Hematopoietic multipotent progenitor cell treated with erythropoietin and hydrocortisone succinate and interleukin-3 and kit ligand, for 6 days (in vitro differentiated cells): ENCODE data around the gene DENND4C.

Experiments
- DNase-seq: peaks from one replicate; pipeline ENCODE4 v3.0.0-alpha.2; 2015

The DENND4C gene

GRCh38 chr9:19420877-19421276 is 190.4 kb downstream of the DENND4C start:
- no peak for DNase-seq
